GM23338 (cell line): ENCODE measurements around the gene VN1R4. TPM values are rescaled to one million over a fixed set of nuclear protein-coding genes. Genes with fewer than 3 reads are reported as not detected.

Source experiments
- ATAC-seq: fragments of 200-7000 bp; cut with Tn5 transposase; 3 replicates; pipeline ENCODE4 v1.9.1; 2020
- DNase-seq: peaks from one replicate; pipeline ENCODE4 v3.0.0-alpha.2; 2015; ENCODE audit warnings: low spot score
- H2AFZ ChIP-seq: fragments of 200-600 bp; sonication (generic); 2 replicates; pipeline ENCODE4 v1.8.0; 2016; ENCODE audit warnings: antibody characterized with exemption, mild to moderate bottlenecking, moderate library complexity
- H3F3A ChIP-seq: fragments of 200-600 bp; sonication (generic); replicated peaks from 2 replicates; pipeline ENCODE4 v1.8.0; 2017; ENCODE audit warnings: antibody characterized with exemption, mixed run types, low read depth
- H3K27ac ChIP-seq: fragments of 200-600 bp; sonication (generic); 2 replicates; pipeline ENCODE4 v1.6.1; 2016; ENCODE audit warnings: low read depth
- H3K27me3 ChIP-seq: fragments of 200-600 bp; sonication (generic); 2 replicates; pipeline ENCODE4 v1.8.0; 2016; ENCODE audit warnings: mild to moderate bottlenecking, mixed run types, moderate library complexity; ENCODE audit not compliant: insufficient read depth
- H3K36me3 ChIP-seq: fragments of 200-600 bp; sonication (generic); 2 replicates; pipeline ENCODE4 v1.8.0; 2016; ENCODE audit warnings: mild to moderate bottlenecking; ENCODE audit not compliant: insufficient read depth
- H3K4me1 ChIP-seq: fragments of 200-600 bp; sonication (generic); 2 replicates; pipeline ENCODE4 v1.8.0; 2016; ENCODE audit warnings: mild to moderate bottlenecking, moderate library complexity; ENCODE audit not compliant: insufficient read depth
- H3K4me2 ChIP-seq: fragments of 200-600 bp; sonication (generic); 2 replicates; pipeline ENCODE4 v1.7.1; 2017; ENCODE audit warnings: mixed run types
- H3K4me3 ChIP-seq: fragments of 200-600 bp; sonication (generic); 2 replicates; pipeline ENCODE4 v1.6.1; 2016; ENCODE audit warnings: mixed run types
- H3K79me2 ChIP-seq: fragments of 200-600 bp; sonication (generic); replicated peaks from 2 replicates; pipeline ENCODE4 v1.8.0; 2017; ENCODE audit warnings: mild to moderate bottlenecking; ENCODE audit not compliant: insufficient read depth
- H3K9me2 ChIP-seq: fragments of 200-600 bp; sonication (generic); 2 replicates; pipeline ENCODE4 v1.8.0; 2017; ENCODE audit not compliant: insufficient read depth
- H4K20me1 ChIP-seq: fragments of 200-600 bp; sonication (generic); replicated peaks from 2 replicates; pipeline ENCODE4 v1.8.0; 2017; ENCODE audit warnings: mild to moderate bottlenecking; ENCODE audit not compliant: insufficient read depth
- H3K27ac Mint-ChIP-seq: 2 replicates; pipeline ENCODE4 v1.8.0; 2020; ENCODE audit warnings: inconsistent platforms, mild to moderate bottlenecking, moderate library complexity, mixed read lengths
- H3K27me3 Mint-ChIP-seq: 3 replicates; pipeline ENCODE4 v1.8.0; 2022; ENCODE audit warnings: low read depth, mild to moderate bottlenecking, moderate library complexity, mixed read lengths, inconsistent platforms; ENCODE audit not compliant: insufficient read depth, poor library complexity
- H3K36me3 Mint-ChIP-seq: 3 replicates; pipeline ENCODE4 v1.8.0; 2021; ENCODE audit warnings: low read depth, mild to moderate bottlenecking, inconsistent platforms, moderate library complexity, mixed read lengths
- H3K4me1 Mint-ChIP-seq: 3 replicates; pipeline ENCODE4 v1.8.0; 2020; ENCODE audit warnings: mild to moderate bottlenecking, inconsistent platforms, mixed read lengths
- H3K4me3 Mint-ChIP-seq: 3 replicates; pipeline ENCODE4 v1.8.0; 2021; ENCODE audit warnings: moderate library complexity, mild to moderate bottlenecking, inconsistent platforms, mixed read lengths
- H3K9me3 Mint-ChIP-seq: 3 replicates; pipeline ENCODE4 v1.8.0; 2020; ENCODE audit warnings: moderate library complexity, mild to moderate bottlenecking, inconsistent platforms, mixed read lengths
- CREB1 ChIP-seq: fragments of 250-450 bp; sonication (Bioruptor Pico); IDR thresholded peaks from 2 replicates; pipeline ENCODE4 v1.5.0; 2020; ENCODE audit warnings: low read depth, mild to moderate bottlenecking, moderate library complexity
- CTCF ChIP-seq, 2 experiments: fragments of 200-600 bp in 1 of 2; sonication (generic) in 1 of 2; conservative IDR thresholded peaks; 2 replicates each; pipeline versions ENCODE4 v1.5.1 to v1.6.1; 2016 to 2017; ENCODE audit warnings: antibody characterized with exemption in 2 of 2, low read depth in 2 of 2, mild to moderate bottlenecking in 2 of 2, moderate library complexity in 1 of 2
- ETS1 ChIP-seq: IDR thresholded peaks from 2 replicates; pipeline ENCODE4 v1.6.1; 2016; ENCODE audit warnings: antibody characterized with exemption
- EZH2phosphoT487 ChIP-seq: fragments of 200-600 bp; sonication (generic); IDR thresholded peaks from one replicate; pipeline ENCODE4 v1.8.1; 2018; ENCODE audit warnings: antibody characterized with exemption; ENCODE audit not compliant: unreplicated experiment
- JUNB ChIP-seq: IDR thresholded peaks from one replicate; pipeline ENCODE4 v1.6.1; 2016; ENCODE audit warnings: antibody characterized with exemption; ENCODE audit not compliant: unreplicated experiment
- NANOG ChIP-seq: IDR thresholded peaks from 2 replicates; pipeline ENCODE4 v1.6.1; 2016; ENCODE audit warnings: antibody characterized with exemption, borderline replicate concordance
- REST ChIP-seq: IDR thresholded peaks from one replicate; pipeline ENCODE4 v1.6.1; 2018; ENCODE audit warnings: antibody characterized with exemption; ENCODE audit not compliant: unreplicated experiment
- STAT1 ChIP-seq: IDR thresholded peaks from one replicate; pipeline ENCODE4 v1.6.1; 2016; ENCODE audit warnings: antibody characterized with exemption; ENCODE audit not compliant: unreplicated experiment
- ZNF114 ChIP-seq: fragments of 250-450 bp; sonication (Bioruptor Pico); IDR thresholded peaks from 2 replicates; pipeline ENCODE4 v1.5.0; 2020; ENCODE audit warnings: mild to moderate bottlenecking, moderate library complexity
- ZNF331 ChIP-seq: fragments of 250-450 bp; sonication (Bioruptor Pico); IDR thresholded peaks from 2 replicates; pipeline ENCODE4 v1.5.0; 2020; ENCODE audit warnings: low read depth, mild to moderate bottlenecking, moderate library complexity
- polyA plus RNA-seq: library from polyadenylated mRNA; unstranded; fragments of >200 nt; fragmentation: Nextera tagmentation; extraction: Ambion mirVana; gene quantifications from 2 replicates; pipeline ENCODE4 v1.2.1, GENCODE V29; 2016
- total RNA-seq: library from RNA; depleted of rRNA; stranded (reverse); fragments of >200 nt; shearing (Covaris generic); gene quantifications from 2 replicates; pipeline ENCODE4 v1.2.3, GENCODE V29; 2014

Gene VN1R4
- total and polyA plus RNA-seq, 2 experiments from 2014 or later: not detected

GRCh38 chr19:53290758-53291549, 23.4 kb upstream of the VN1R4 start:
- Mint-ChIP-seq H3K4me3 (no peak overlapping the region), H3K4me1 (no peaks in the 10 kb centered on the region), H3K9me3 (peaks cover 86% of the 10 kb centered on the region), H3K27ac (no peak overlapping the region), H3K36me3 (peaks cover 40% of the 10 kb centered on the region), H3K27me3 (peaks cover 2% of the 10 kb centered on the region)
- no peak overlapping the region for H3K27ac ChIP-seq
- no peak overlapping the region for H2AFZ ChIP-seq
- no peaks in the 10 kb centered on the region for H3K4me1 ChIP-seq
- ATAC-seq: no peak
- no peak for DNase-seq
- TF ChIP-seq JUNB: no peak
- TF ChIP-seq STAT1: no peak
- no peak for TF ChIP-seq NANOG
- TF ChIP-seq CREB1 (CRISPR knock-in tag): no peak
- TF ChIP-seq ZNF114 (CRISPR knock-in tag): no peak
- TF ChIP-seq ETS1: no peak
- no peaks in the 10 kb centered on the region for H4K20me1 ChIP-seq
- no peaks in the 10 kb centered on the region for H3K27me3 ChIP-seq
- H3K79me2 ChIP-seq: no peaks in the 10 kb centered on the region
- H3K4me3 ChIP-seq: no peak overlapping the region
- H3K9me2 ChIP-seq: no peaks in the 10 kb centered on the region; the same call in 1 of the 2 replicates
- H3F3A ChIP-seq: no peaks in the 10 kb centered on the region
- H3K4me2 ChIP-seq: no peak overlapping the region
- H3K36me3 ChIP-seq: peaks cover 12% of the 10 kb centered on the region

GRCh38 chr19:53285087-53285486, 17.6 kb upstream of the VN1R4 start:
- H3K79me2 ChIP-seq: no peaks in the 10 kb centered on the region
- Mint-ChIP-seq H3K4me3 (no peak overlapping the region), H3K36me3 (peaks cover 7% of the 10 kb centered on the region; the same call in 2 of the 3 replicates), H3K27ac (no peak overlapping the region), H3K9me3 (peaks cover 57% of the 10 kb centered on the region), H3K4me1 (no peaks in the 10 kb centered on the region), H3K27me3 (peaks cover 6% of the 10 kb centered on the region)
- DNase-seq: no peak
- no peaks in the 10 kb centered on the region for H3K36me3 ChIP-seq
- H3K27me3 ChIP-seq: no peaks in the 10 kb centered on the region
- H3K4me1 ChIP-seq: no peaks in the 10 kb centered on the region
- no peaks in the 10 kb centered on the region; the same call in 1 of the 2 replicates for H3K9me2 ChIP-seq
- H3K27ac ChIP-seq: no peak overlapping the region
- no peak overlapping the region for H3K4me2 ChIP-seq
- H4K20me1 ChIP-seq: no peaks in the 10 kb centered on the region
- no peak overlapping the region for H2AFZ ChIP-seq
- no peaks in the 10 kb centered on the region for H3F3A ChIP-seq
- no peak overlapping the region for H3K4me3 ChIP-seq
- no peak for ATAC-seq
- TF ChIP-seq JUNB (no peak), ZNF331 (CRISPR knock-in tag) (no peak), STAT1 (no peak), CTCF (conservative IDR thresholded peaks at IDR 0.05; ENCODE audit: low read depth in 2 of 2) (no peak), EZH2phosphoT487 (no peak), REST (no peak), ZNF114 (CRISPR knock-in tag) (no peak), CREB1 (CRISPR knock-in tag) (no peak), NANOG (no peak)
